ENCODE measurements around the gene USP6NL.
"Not testable (repeated sequence)": the region's sequence is repeated elsewhere in the genome, so short reads cannot be mapped to it uniquely, and the experiment has no call there.

Gene USP6NL

GRCh38 chr10:11515596-11516430, 95.6 kb downstream of the USP6NL start:
- no peak overlapping the region for H3K4me3 ChIP-seq (ENCODE audit: low read length)
- TF ChIP-seq ZNF274 (IDR thresholded peaks at IDR 0.05; ENCODE audit: low read depth, low read length) = no peak

- no peak overlapping the region for H3K4me3 ChIP-seq (ENCODE audit: low read length)
- no peak for TF ChIP-seq ZNF274 (IDR thresholded peaks at IDR 0.05; ENCODE audit: low read depth, low read length)
Observed at GRCh38 chr10:11513727-11514126, 97.7 kb downstream of the USP6NL start.

- TF ChIP-seq ZNF274 (IDR thresholded peaks at IDR 0.05; ENCODE audit: low read depth, low read length) = no peak
- no peak overlapping the region for H3K4me3 ChIP-seq (ENCODE audit: low read length)
Observed at GRCh38 chr10:11512596-11512995, 98.9 kb downstream of the USP6NL start.

- TF ChIP-seq ZNF274 (IDR thresholded peaks at IDR 0.05; ENCODE audit: low read depth, low read length) = no peak
- no peak overlapping the region for H3K4me3 ChIP-seq (ENCODE audit: low read length)
Observed at GRCh38 chr10:11511321-11511720, 100.1 kb downstream of the USP6NL start.

GRCh38 chr10:11510736-11511135, 100.7 kb downstream of the USP6NL start:
- TF ChIP-seq ZNF274 (IDR thresholded peaks at IDR 0.05; ENCODE audit: low read depth, low read length) = no peak
- no peak overlapping the region for H3K4me3 ChIP-seq (ENCODE audit: low read length)

GRCh38 chr10:11510281-11510680, 101.2 kb downstream of the USP6NL start:
- no peak for TF ChIP-seq ZNF274 (IDR thresholded peaks at IDR 0.05; ENCODE audit: low read depth, low read length)
- H3K4me3 ChIP-seq (ENCODE audit: low read length) = no peak overlapping the region

- no peak for TF ChIP-seq ZNF274 (IDR thresholded peaks at IDR 0.05; ENCODE audit: low read depth, low read length)
- no peak overlapping the region for H3K4me3 ChIP-seq (ENCODE audit: low read length)
Observed at GRCh38 chr10:11509036-11509435, 102.4 kb downstream of the USP6NL start.

- H3K4me3 ChIP-seq (ENCODE audit: low read length) = no peak overlapping the region
- TF ChIP-seq ZNF274 (IDR thresholded peaks at IDR 0.05; ENCODE audit: low read depth, low read length) = no peak
Observed at GRCh38 chr10:11506247-11506789, 105.1 kb downstream of the USP6NL start.

- no peak for TF ChIP-seq ZNF274 (IDR thresholded peaks at IDR 0.05; ENCODE audit: low read depth, low read length)
- H3K4me3 ChIP-seq (ENCODE audit: low read length) = no peak overlapping the region
Observed at GRCh38 chr10:11505639-11506038, 105.8 kb downstream of the USP6NL start.

- TF ChIP-seq ZNF274 (IDR thresholded peaks at IDR 0.05; ENCODE audit: low read depth, low read length) = no peak
- H3K4me3 ChIP-seq (ENCODE audit: low read length) = no peak overlapping the region
Observed at GRCh38 chr10:11504566-11505285, 106.7 kb downstream of the USP6NL start.

GRCh38 chr10:11501600-11501999, 109.8 kb downstream of the USP6NL start:
- no peak overlapping the region for H3K4me3 ChIP-seq (ENCODE audit: low read length)
- no peak for TF ChIP-seq ZNF274 (IDR thresholded peaks at IDR 0.05; ENCODE audit: low read depth, low read length)

GRCh38 chr10:11499425-11500071, 111.9 kb downstream of the USP6NL start:
- no peak for TF ChIP-seq ZNF274 (IDR thresholded peaks at IDR 0.05; ENCODE audit: low read depth, low read length)
- no peak overlapping the region for H3K4me3 ChIP-seq (ENCODE audit: low read length)

- TF ChIP-seq ZNF274 (IDR thresholded peaks at IDR 0.05; ENCODE audit: low read depth, low read length) = no peak
- H3K4me3 ChIP-seq (ENCODE audit: low read length) = no peak overlapping the region
Observed at GRCh38 chr10:11498399-11498798, 113.1 kb downstream of the USP6NL start.

- H3K4me3 ChIP-seq (ENCODE audit: low read length) = not testable (repeated sequence)
Observed at GRCh38 chr10:11494923-11495322, 116.5 kb downstream of the USP6NL start.
